Body of pancreas (tissue), 4 donors: ENCODE results near the gene FASTK. TPM values are rescaled to one million over a fixed set of nuclear protein-coding genes. Genes with fewer than 3 reads are reported as not detected.

Source experiments
- ATAC-seq: fragments of 150-250 bp; one replicate; pipeline ENCODE4 v1.9.1; 2016
- DNase-seq, 4 donors: peaks; one replicate each; pipeline ENCODE4 v3.0.0-alpha.2; 2019
- H3K27ac ChIP-seq, 4 donors: fragments of 200-600 bp; sonication (generic); 1 replicate in 3 of 4; 2 replicates in 1 of 4; pipeline versions ENCODE4 v1.5.1 to v1.6.1; 2016 to 2019; ENCODE audit warnings: mild to moderate bottlenecking in 1 of 4, mixed read lengths in 1 of 4, moderate library complexity in 1 of 4
- H3K27me3 ChIP-seq, 2 donors: fragments of 200-600 bp; sonication (generic); one replicate each; pipeline ENCODE4 v1.6.0; 2016; ENCODE audit warnings: mild to moderate bottlenecking in 1 of 2
- H3K36me3 ChIP-seq, 2 donors: fragments of 200-600 bp; sonication (generic); replicated peaks in 1 of 2; 2 replicates each; pipeline ENCODE4 v1.5.1; 2016; ENCODE audit warnings: low read depth in 2 of 2; ENCODE audit not compliant: insufficient read depth in 1 of 2
- H3K4me1 ChIP-seq: fragments of 200-600 bp; sonication (generic); one replicate; pipeline ENCODE4 v1.6.0; 2016
- H3K4me3 ChIP-seq, 2 donors: fragments of 200-600 bp; sonication (generic); 1 replicate in 1 of 2; 2 replicates in 1 of 2; pipeline ENCODE4 v1.5.1; 2016 to 2019
- H3K9me3 ChIP-seq, 3 donors: fragments of 200-600 bp; sonication (generic); 1 replicate in 2 of 3; 2 replicates in 1 of 3; pipeline ENCODE4 v1.5.1; 2016
- POLR2A ChIP-seq, 3 donors: fragments of 450-650 bp; IDR thresholded peaks; one replicate each; pipeline ENCODE4 v1.6.1; 2016; ENCODE audit warnings: antibody characterized with exemption in 3 of 3, mild to moderate bottlenecking in 2 of 3
- WGBS, 2 donors: methylation state at CpG; one replicate each; pipeline ENCODE4 v1.1.5; 2017; 5-methylcytosine and 5-hydroxymethylcytosine counted together
- intact Hi-C: fragments of 100-400 bp; cut with DNase I; formaldehyde crosslinking; loops from one replicate; pipeline ENCODE4 v1.15.1; 2023
- total RNA-seq, 2 donors: library from RNA; depleted of rRNA; stranded (reverse); fragments of >200 nt; gene quantifications; one replicate each; pipeline ENCODE4 v1.1.0, GENCODE V29; 2016
- TF ChIP-seq, protein P1 (sequence below), 7 experiments: fragments of 450-650 bp in 4 of 7; fragments of 200-600 bp in 3 of 7; sonication (generic) in 3 of 7; IDR thresholded peaks; one replicate each; pipeline ENCODE4 v1.5.1; 2016 to 2019; ENCODE audit warnings: antibody characterized with exemption in 7 of 7

The FASTK gene
- total RNA-seq, 2 donors from 2014 or later = 60.7 to 201 TPM

GRCh38 chr7:151070574-151070960, 10.0 kb downstream of the FASTK start:
- Histone ChIP-seq H3K4me1 (peaks cover under 1% of the 10 kb centered on the region), H3K27ac (no peak overlapping the region), H3K36me3 (peaks cover 32 to 56% of the 10 kb centered on the region in 2 donors), H3K27me3 (no peaks in the 10 kb centered on the region), H3K9me3 (no peaks in the 10 kb centered on the region), H3K4me3 (no peak overlapping the region)
- TF ChIP-seq, protein P1, sequence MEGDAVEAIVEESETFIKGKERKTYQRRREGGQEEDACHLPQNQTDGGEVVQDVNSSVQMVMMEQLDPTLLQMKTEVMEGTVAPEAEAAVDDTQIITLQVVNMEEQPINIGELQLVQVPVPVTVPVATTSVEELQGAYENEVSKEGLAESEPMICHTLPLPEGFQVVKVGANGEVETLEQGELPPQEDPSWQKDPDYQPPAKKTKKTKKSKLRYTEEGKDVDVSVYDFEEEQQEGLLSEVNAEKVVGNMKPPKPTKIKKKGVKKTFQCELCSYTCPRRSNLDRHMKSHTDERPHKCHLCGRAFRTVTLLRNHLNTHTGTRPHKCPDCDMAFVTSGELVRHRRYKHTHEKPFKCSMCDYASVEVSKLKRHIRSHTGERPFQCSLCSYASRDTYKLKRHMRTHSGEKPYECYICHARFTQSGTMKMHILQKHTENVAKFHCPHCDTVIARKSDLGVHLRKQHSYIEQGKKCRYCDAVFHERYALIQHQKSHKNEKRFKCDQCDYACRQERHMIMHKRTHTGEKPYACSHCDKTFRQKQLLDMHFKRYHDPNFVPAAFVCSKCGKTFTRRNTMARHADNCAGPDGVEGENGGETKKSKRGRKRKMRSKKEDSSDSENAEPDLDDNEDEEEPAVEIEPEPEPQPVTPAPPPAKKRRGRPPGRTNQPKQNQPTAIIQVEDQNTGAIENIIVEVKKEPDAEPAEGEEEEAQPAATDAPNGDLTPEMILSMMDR (IDR thresholded peaks at IDR 0.05) = no peak
- no peak for TF ChIP-seq POLR2A (IDR thresholded peaks at IDR 0.05)
- intact Hi-C loops = no loop called here
- DNase-seq (no peak), ATAC-seq (no peak)
- 87 to 94% methylated on average over 5 to 15 of the region's 15 CpGs for WGBS, 2 donors

- H3K36me3 ChIP-seq = peaks cover 28 to 52% of the 10 kb centered on the region in 2 donors
- intact Hi-C loops = no loop called here
- TF ChIP-seq POLR2A (IDR thresholded peaks at IDR 0.05) = no peak
- TF ChIP-seq, protein P1 (IDR thresholded peaks at IDR 0.05) = no peak
- no peak overlapping the region for H3K27ac ChIP-seq
- no peaks in the 10 kb centered on the region for H3K27me3 ChIP-seq
- no peak overlapping the region for H3K4me3 ChIP-seq
- ATAC-seq (no peak), DNase-seq (no peak)
- H3K4me1 ChIP-seq = peaks cover 6% of the 10 kb centered on the region
- H3K9me3 ChIP-seq = no peaks in the 10 kb centered on the region
- 88 to 95% methylated on average over 9 to 17 of the region's 17 CpGs for WGBS, 2 donors
Observed at GRCh38 chr7:151069841-151070573, 10.6 kb downstream of the FASTK start.

DNA sequence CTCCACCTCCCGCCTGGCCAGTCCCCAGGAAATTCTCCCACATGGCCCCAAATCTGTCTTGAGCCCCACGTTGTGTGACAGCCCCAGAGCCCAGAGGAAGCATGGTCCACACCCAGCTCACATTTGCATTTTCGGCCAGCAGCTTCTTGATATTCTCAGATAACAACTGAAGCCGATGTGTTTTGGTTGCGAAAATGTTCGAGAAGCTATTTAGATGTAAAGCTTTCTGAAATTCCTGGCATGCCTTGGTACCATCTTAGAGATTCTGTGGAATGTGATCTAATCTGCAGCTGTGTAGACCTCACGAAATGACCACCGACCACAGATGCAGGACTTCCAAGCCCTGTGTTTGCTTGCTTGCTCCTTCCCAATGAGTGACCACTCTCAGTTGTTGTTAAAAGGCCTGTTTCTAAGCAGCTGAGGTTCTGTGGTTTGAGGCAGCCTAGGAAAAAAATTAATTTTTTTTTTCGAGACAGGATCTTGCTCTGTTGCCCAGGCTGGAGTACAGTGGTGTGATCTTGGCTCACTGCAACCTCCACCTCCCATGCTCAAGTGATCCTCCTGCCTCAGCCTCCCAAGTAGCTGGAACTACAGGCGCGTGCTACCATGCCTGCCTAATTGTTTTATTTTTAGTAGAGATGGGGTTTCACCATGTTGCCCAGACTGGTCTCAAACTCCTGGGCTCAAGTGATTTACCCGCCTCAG, 12.4 kb downstream of the FASTK start:
- Histone ChIP-seq H3K36me3 (peaks cover 27 to 43% of the 10 kb centered on the region in 2 donors), H3K27me3 (no peaks in the 10 kb centered on the region), H3K4me3 (no peak overlapping the region), H3K27ac (no peak overlapping the region), H3K9me3 (no peaks in the 10 kb centered on the region), H3K4me1 (peaks cover 22% of the 10 kb centered on the region)
- no peak for ATAC-seq
- 87 to 88% methylated on average over 10 to 12 of the region's 12 CpGs for WGBS, 2 donors
- DNase-seq = no peak
- TF ChIP-seq, protein P1 (IDR thresholded peaks at IDR 0.05) = no peak
- TF ChIP-seq POLR2A (IDR thresholded peaks at IDR 0.05) = no peak
- intact Hi-C loops = no loop called here

DNA sequence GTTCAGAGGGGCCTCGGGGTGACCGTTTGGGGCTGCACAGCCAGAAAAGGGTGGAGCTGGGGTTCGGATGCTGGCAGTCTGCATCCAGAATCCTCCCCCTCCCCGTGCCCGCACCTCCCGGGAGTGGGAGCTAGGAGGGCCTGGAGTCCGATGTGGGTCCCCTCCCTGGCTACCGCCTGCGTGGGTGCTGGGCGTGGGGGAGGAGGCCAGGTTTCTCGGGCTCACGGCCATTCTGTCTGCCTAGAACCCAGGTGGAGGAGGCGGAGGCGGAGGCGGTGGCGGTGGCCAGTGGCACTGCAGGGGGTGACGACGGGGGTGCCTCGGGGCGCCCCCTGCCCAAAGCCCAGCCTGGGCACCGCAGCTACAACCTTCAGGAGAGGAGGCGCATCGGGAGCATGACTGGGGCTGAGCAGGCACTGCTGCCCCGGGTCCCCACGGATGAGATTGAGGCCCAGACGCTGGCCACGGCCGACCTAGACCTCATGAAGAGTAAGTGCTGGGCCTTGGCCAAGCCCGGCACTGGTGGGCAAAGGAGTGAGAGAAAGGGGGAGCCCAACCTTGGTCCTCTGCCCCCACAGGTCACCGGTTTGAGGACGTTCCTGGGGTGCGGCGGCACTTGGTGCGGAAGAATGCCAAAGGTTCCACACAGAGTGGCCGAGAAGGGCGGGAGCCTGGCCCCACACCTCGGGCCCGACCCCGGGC, 14.2 kb downstream of the FASTK start:
- H3K9me3 ChIP-seq = no peaks in the 10 kb centered on the region
- TF ChIP-seq, protein P1 (IDR thresholded peaks at IDR 0.05) = no peak
- TF ChIP-seq POLR2A (IDR thresholded peaks at IDR 0.05) = no peak
- peaks cover 37% of the 10 kb centered on the region for H3K4me1 ChIP-seq
- ATAC-seq = no peak
- intact Hi-C loops = no loop called here
- no peaks in the 10 kb centered on the region for H3K27me3 ChIP-seq
- H3K27ac ChIP-seq = no peak overlapping the region
- no peak overlapping the region for H3K4me3 ChIP-seq
- H3K36me3 ChIP-seq = peaks cover 27 to 34% of the 10 kb centered on the region in 2 donors
- DNase-seq = no peak
- 89 to 94% methylated on average over 26 to 39 of the region's 39 CpGs for WGBS, 2 donors
